GM18526 (cell line): ENCODE results near the gene OARD1.

Source experiments
- POLR2A ChIP-seq: IDR thresholded peaks from 3 replicates; pipeline ENCODE4 v1.6.1; 2011; ENCODE audit not compliant: insufficient read length; ENCODE audit errors: extremely low read depth

OARD1 gene

GRCh38 chr6:41040940-41041536 lies 31.1 kb downstream of the OARD1 start:
- TF ChIP-seq POLR2A, result no peak

- no peak for TF ChIP-seq POLR2A
Observed at GRCh38 chr6:41040101-41040939, 31.8 kb downstream of the OARD1 start.

DNA sequence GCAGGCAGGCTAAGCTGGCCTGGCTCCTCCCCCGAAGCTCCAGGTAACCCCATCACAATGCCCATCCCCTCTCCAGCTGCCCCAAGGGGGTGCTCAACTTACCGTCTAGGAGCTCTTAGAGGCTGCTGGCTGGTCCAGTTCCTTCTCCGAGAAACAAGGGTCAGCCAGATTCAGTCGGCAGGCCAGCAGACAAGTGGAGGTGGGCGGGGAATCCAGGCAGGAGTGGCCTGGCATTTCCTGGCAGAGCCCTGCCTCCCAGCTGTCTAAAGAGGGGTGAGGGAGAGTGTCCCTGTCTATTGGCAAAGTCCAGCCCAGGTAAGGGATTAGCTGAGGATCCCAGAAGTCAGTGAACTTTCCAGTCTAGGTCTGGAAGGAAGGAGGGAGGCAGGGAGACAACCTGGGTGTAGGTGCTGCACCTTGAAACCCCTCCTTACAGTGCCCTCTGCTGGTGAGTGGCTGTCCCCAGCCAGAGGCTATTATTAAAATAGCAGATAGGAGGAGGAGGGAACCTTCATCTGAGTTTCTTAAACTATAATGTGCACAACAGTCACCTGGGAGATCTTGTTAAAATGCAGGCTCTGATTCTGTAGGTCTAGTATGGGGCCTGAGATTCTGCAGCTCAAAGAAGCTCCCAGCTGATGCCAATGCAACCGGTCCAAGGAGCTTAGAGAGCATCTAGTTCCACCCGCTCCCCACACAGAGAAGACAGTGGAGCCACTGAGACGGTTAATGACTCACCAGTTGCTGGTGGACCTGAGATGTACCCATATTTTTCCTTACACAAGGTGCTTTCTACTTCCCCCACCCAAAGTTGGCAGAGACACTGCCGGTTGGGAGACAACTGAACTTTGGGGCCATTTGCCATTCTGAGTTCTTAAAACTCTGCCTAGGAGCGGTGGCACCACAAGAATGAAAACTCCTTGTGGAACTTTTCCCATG lies 32.8 kb downstream of the OARD1 start, which contains the start of gene UNC5CL:
TSS of gene UNC5CL (minus strand) at position 162 of the 939 bp plus-strand sequence. CDS start 4,147 bp downstream, outside the sequence.
- no peak for TF ChIP-seq POLR2A

DNA sequence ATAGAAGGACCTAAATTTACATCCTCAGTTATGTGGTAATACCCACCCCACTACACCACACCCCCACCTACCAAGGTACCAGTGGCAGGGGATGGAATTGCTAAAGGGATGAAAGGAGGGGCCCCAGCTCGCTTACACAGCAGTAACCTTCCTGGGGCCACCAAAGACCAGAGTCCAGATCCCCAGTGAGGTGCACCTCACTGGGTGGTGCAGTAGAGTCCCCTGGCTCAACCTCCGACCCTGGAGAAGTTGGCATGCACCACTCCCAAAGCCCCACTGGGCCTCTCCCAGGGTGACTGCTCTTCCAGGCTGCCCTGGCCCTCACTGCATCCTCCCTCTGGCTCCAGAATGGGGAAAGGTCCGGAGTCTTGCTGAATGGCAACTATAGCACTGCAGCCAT lies 34.0 kb downstream of the OARD1 start:
- no peak for TF ChIP-seq POLR2A

DNA sequence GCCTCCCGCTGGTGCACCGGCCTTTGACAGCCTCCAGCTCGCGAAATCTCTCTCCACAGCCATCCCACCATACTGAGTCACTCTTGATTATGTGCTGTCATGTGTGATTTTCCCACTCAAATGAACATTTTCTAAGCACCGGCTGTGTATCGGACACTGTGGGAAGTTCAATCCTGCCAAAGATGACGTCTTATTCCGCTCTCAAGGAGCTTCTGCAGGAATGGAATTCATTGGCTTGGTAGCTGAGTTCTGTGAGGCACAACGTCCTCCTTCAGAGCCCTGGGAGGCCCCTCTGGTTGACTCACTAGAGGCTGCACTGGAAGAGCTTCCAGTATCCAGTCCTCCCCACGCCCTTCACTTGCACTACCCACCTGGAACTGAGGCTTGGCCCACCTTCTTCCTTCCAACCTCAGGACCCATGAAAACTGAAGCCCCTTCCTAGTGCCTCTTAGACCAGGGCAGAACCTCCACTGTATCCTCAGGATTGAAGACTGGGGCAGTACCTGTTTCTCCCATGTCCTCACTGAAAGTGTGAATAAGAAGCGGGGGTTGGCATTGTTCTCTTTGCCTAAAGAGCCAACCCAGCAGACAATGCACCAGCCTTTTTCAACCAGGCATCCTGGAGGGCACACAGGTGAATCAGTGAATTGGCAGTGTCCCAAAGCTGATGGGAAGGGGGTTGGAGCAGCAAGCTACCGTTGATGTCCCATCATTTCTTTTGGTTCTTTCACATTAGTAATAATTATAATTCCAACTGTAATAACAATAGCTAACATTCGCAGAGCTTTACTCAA lies 34.9 kb downstream of the OARD1 start:
- no peak for TF ChIP-seq POLR2A

DNA sequence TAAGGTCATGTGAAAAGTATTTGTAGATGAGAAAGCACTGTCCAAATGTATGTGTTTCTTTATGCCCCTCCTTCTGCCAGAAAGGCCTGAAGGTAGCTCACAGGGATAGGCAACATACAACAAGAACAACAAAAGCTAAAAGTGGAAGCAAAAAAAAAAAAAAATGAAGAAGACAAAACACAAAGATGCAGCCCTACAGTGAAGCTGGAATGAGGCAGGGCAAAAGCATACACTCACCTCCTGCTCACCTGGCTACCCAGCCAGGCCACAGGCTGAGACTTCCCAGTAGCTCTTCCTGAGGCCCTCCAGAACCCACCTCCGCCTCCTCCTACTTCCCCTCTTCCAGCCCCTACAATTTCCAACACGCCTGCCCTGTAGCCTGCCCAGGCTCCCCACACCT lies 35.6 kb downstream of the OARD1 start:
- no peak for TF ChIP-seq POLR2A

DNA sequence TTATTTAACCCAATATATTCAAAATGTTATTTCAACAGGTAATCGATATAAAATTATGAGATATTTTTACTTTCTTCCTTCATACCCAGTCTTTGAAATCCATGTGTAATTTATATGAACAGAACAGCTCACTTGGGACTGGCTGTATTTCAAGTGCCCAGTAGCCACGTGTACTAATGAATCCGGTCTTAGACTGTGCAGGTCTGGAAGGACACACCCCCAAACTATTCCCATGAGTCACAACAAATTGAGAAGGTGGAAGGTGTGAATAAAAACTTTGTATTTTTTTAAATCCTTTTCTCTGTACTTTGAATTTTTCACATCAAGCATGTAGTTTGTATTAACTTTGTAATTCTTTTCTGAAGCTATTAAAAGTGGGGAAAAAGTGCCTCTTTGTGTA lies 36.0 kb downstream of the OARD1 start:
- TF ChIP-seq POLR2A, result no peak

DNA sequence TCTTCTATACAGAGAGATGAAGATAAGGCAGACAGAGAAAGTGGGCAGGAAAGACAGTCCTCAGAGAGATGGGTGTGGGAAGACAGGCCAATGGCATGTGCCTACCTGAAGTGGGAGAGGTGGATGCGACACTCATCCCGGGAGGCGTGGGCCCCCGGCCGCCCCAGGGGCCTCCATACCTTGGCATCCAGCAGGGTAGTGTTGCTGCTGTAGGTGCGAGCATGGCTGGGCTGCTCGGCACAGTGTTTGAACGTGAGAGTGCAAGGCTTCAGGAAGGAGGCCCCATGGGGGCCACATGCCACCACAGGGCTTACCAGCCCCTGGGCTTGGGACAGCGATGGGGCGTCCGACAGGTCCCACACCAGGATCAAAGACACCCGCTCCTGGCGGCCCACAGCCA lies 38.4 kb downstream of the OARD1 start:
- no peak for TF ChIP-seq POLR2A

DNA sequence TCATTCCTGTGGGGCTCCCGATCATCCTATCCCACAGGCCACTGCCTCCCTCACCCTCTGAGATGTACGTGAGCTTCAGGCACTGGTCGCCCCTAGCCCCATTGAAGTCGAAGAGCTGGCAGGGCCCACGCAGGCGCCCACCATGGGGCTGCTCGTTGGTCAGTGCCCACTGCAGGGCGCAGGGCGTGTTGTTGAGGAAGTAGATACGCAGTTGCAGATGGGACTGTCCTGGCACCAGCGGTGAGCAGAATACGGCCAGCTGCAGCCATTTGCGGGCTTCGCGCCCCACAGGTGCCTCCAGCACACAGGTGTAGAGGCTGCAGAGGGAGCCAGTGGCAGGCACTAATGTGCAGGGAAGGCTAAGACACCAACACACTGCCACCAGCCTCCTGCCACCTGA lies 39.3 kb downstream of the OARD1 start:
- TF ChIP-seq POLR2A, result no peak

- no peak for TF ChIP-seq POLR2A
Observed at GRCh38 chr6:41028561-41029412, 43.4 kb downstream of the OARD1 start.

GRCh38 chr6:41027799-41028560 lies 44.2 kb downstream of the OARD1 start:
- TF ChIP-seq POLR2A, result peak; percentile 59

- TF ChIP-seq POLR2A, result no peak
Observed at GRCh38 chr6:41027241-41027640, 44.9 kb downstream of the OARD1 start.

GRCh38 chr6:41025966-41026530 lies 46.1 kb downstream of the OARD1 start:
- TF ChIP-seq POLR2A, result no peak
